ENCODE results near the gene NANP. TPM values are rescaled to one million over a fixed set of nuclear protein-coding genes. Genes with fewer than 3 reads are reported as not detected.

Gene NANP
- 1 to 10 TPM; 4.7 to 8.5 (median 6.9) TPM for total RNA-seq

DNA sequence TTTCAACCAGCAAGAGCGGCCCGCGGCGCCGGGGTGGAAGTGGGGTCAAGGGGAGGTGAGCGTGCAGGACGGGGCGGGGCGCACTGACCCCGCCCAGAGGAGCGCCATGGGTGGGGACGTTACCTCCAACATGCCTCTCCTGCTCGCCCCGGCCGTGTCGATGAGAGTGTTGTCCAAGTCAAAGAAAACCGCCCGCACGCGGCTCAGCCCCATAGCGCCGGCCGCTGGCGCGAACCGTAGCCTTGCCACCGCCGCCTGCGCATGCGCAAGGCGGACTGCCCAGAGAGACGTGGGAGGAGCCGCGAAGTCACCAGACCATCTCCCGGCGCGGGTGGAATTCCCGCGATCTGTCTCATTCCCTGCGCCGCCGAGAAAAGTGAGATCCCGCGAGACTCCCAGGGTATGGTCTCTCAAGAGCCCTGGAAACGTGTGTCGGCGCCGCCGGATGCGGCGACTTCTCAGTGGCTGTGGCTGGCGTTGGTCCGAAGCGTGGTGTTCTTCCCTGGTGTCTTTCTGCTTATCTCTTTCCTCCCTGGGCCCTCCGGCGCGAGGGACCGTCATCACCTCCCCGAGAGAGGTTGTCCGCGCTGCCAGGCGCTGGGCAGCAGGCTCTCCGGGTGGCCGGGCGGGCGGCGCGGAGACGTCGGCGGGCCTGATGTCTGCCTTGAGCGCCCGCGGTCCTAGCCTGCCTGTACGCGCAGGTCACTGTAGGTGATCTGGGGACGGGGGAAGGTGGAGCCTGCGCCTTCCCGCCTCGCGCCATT lies at the start of gene NANP:
Gene NANP, minus strand, starts transcription at position 279 of the 764 bp plus-strand sequence. Its CDS starts 66 bp downstream, at position 213.
- Histone ChIP-seq H3K27ac (peak within 1 kb of the TSS; percentile 88 to 93 (median 89)), H3K27me3 (no peaks in the 10 kb centered on the region), H3K4me3 (replicated peaks in 1 of 3) (peak within 1 kb of the TSS; percentile 55 to 94 (median 81)), H3K9me3 (no peaks in the 10 kb centered on the region), H3K36me3 (no peaks in the 10 kb centered on the region), H3K4me1 (peaks cover 18 to 29% of the 10 kb centered on the region in 2 donors)
- peak; percentile 97 to 98 for DNase-seq
- TF ChIP-seq CTCF (IDR thresholded peaks at IDR 0.05) (no peak), POLR2A (IDR thresholded peaks at IDR 0.05) (peak in 1 of 2 donors; percentile 82)
- 0 to 2% methylated on average over 12 to 17 of the region's 81 CpGs for WGBS, 2 donors
- intact Hi-C loops (cut with DNase I) = no loop called here

DNA sequence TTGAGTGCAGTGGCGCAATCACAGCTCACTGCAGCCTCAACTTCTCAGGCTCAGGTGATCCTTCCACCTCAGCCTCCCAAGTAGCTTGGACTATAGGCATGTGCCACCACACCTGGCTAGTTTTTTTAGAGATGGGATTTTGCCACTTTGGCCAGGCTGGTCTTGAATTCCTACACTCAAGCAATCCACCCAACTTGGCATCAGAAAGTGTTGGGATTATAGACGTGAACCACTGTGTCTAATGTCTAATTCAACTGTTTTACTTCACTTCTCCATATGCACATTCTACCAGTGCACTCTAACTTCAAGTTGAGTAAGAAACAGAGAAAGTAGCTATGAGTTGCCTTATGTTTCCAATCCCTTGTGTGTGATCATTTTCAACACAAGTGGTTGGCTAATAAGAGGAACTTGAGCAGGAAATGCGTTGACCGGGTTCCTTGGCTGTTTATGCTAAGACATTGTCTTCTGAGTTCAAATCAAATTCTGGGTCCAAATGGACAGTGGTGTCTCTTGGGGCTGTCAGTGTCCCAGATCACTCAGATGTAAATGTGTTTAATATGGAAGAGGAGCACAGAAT lies 48.9 kb upstream of the NANP start:
- no peak for TF ChIP-seq POLR2A (IDR thresholded peaks at IDR 0.05)
- Histone ChIP-seq H3K4me3 (replicated peaks in 1 of 3) (no peak overlapping the region), H3K4me1 (no peaks in the 10 kb centered on the region), H3K36me3 (peaks cover 31 to 39% of the 10 kb centered on the region in 2 donors), H3K27ac (no peak overlapping the region), H3K9me3 (no peaks in the 10 kb centered on the region), H3K27me3 (no peaks in the 10 kb centered on the region)
- DNase-seq = no peak
- WGBS, 2 donors = 92 to 94% methylated on average over 4 of the region's 4 CpGs
- intact Hi-C loops (cut with DNase I) = no loop called here

- 77 to 81% methylated on average over 7 of the region's 7 CpGs for WGBS, 2 donors
- TF ChIP-seq CTCF (IDR thresholded peaks at IDR 0.05) (no peak), POLR2A (IDR thresholded peaks at IDR 0.05) (no peak)
- intact Hi-C loops (cut with DNase I) = no loop called here
- Histone ChIP-seq H3K36me3 (peaks cover 10 to 15% of the 10 kb centered on the region in 2 donors), H3K27me3 (no peaks in the 10 kb centered on the region), H3K4me3 (replicated peaks in 1 of 3) (no peak overlapping the region), H3K4me1 (no peaks in the 10 kb centered on the region), H3K27ac (no peak overlapping the region), H3K9me3 (no peaks in the 10 kb centered on the region)
- no peak for DNase-seq
Measured at GRCh38 chr20:25669826-25670422, 46.1 kb upstream of the NANP start.

DNA sequence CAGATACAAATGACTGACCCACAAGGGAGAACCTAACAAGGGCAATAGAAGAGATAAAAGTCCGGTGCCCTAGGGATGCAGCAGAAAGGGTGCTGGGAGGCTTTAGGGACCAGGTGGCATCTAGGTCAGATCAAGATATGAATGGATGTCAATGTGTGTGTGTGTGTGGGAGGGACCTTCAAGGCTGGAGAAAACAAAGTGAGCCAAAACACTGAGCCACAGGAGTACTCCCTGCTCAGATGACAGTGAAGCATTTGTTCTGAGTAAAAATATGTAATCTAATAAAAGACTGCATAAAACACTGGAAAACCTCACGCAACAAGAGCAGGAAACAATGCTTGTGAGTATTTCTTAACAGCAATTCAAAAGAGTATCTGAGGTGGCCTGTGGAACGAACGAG lies 44.6 kb upstream of the NANP start:
- H3K27ac ChIP-seq = no peak overlapping the region
- no peak for DNase-seq

GRCh38 chr20:25659999-25660398 lies 36.2 kb upstream of the NANP start:
- Histone ChIP-seq H3K4me3 (replicated peaks in 1 of 3) (no peak overlapping the region), H3K36me3 (no peaks in the 10 kb centered on the region), H3K27ac (no peak overlapping the region), H3K27me3 (no peaks in the 10 kb centered on the region), H3K9me3 (no peaks in the 10 kb centered on the region), H3K4me1 (no peaks in the 10 kb centered on the region)
- no peak for TF ChIP-seq POLR2A (IDR thresholded peaks at IDR 0.05)
- TF ChIP-seq CTCF (IDR thresholded peaks at IDR 0.05) = no peak
- intact Hi-C loops (cut with DNase I) = no loop called here
- DNase-seq = no peak

More for the DNA sequence above, 44.6 kb upstream of the NANP start:
- H3K36me3 ChIP-seq = peaks cover 0 to 6% of the 10 kb centered on the region in 2 donors
- intact Hi-C loops (cut with DNase I) = no loop called here
- 86 to 91% methylated on average over 4 of the region's 4 CpGs for WGBS, 2 donors
- H3K9me3 ChIP-seq = no peaks in the 10 kb centered on the region
- TF ChIP-seq CTCF (IDR thresholded peaks at IDR 0.05) (no peak), POLR2A (IDR thresholded peaks at IDR 0.05) (no peak)
- H3K27me3 ChIP-seq = no peaks in the 10 kb centered on the region
- H3K4me3 ChIP-seq (replicated peaks in 1 of 3) = no peak overlapping the region
- H3K4me1 ChIP-seq = no peaks in the 10 kb centered on the region

Measured in thyroid gland (tissue), 4 donors.